Lung microvascular endothelial cell (primary cell): ENCODE measurements around the gene CLEC16A. TPM values are rescaled to one million over a fixed set of nuclear protein-coding genes. Genes with fewer than 3 reads are reported as not detected.
A peak's percentile ranks its signal among the peaks of the same experiment; 100 is the strongest.

ENCODE experiments used
- DNase-seq, 2 donors: peaks; one replicate each; pipeline versions ENCODE4 v3.0.0 to v3.0.0-alpha.2; 2010; ENCODE audit warnings: low read depth in 2 of 2
- total RNA-seq: library from RNA; depleted of rRNA; stranded (reverse); fragments of >200 nt; gene quantifications from 2 replicates; pipeline ENCODE4 v1.2.1, GENCODE V29; 2014

CLEC16A gene
- total RNA-seq, 1 donor from 2014 or later: 23.4 TPM

GRCh38 chr16:11196286-11196828, 252.0 kb downstream of the CLEC16A start:
- no peak for DNase-seq

- no peak for DNase-seq
Observed at GRCh38 chr16:11198375-11198774, 254.0 kb downstream of the CLEC16A start.

- no peak for DNase-seq
Observed at GRCh38 chr16:11198828-11199227, 254.5 kb downstream of the CLEC16A start.

GRCh38 chr16:11200592-11200991, 256.2 kb downstream of the CLEC16A start:
- no peak for DNase-seq

- DNase-seq: peak; percentile 61 to 91
Observed at GRCh38 chr16:11201498-11202259, 257.3 kb downstream of the CLEC16A start.

GRCh38 chr16:11202260-11203091, 258.1 kb downstream of the CLEC16A start:
- no peak for DNase-seq

GRCh38 chr16:11203111-11203623, 258.8 kb downstream of the CLEC16A start:
- no peak for DNase-seq

GRCh38 chr16:11204513-11205047, 260.2 kb downstream of the CLEC16A start:
- no peak for DNase-seq

- no peak for DNase-seq
Observed at GRCh38 chr16:11205065-11205699, 260.8 kb downstream of the CLEC16A start.

GRCh38 chr16:11205754-11206581, 261.6 kb downstream of the CLEC16A start:
- DNase-seq: peak; percentile 37 to 63

GRCh38 chr16:11207646-11208045, 263.3 kb downstream of the CLEC16A start:
- DNase-seq: no peak

GRCh38 chr16:11208916-11209665, 264.7 kb downstream of the CLEC16A start:
- DNase-seq: no peak

GRCh38 chr16:11210260-11210659, 265.9 kb downstream of the CLEC16A start:
- DNase-seq: no peak

GRCh38 chr16:11211061-11211976, 267.0 kb downstream of the CLEC16A start:
- no peak for DNase-seq

GRCh38 chr16:11211977-11212797, 267.8 kb downstream of the CLEC16A start:
- no peak for DNase-seq

- DNase-seq: no peak
Observed at GRCh38 chr16:11212798-11213196, 268.4 kb downstream of the CLEC16A start.

GRCh38 chr16:11213373-11213772, 269.0 kb downstream of the CLEC16A start:
- DNase-seq: no peak

GRCh38 chr16:11213799-11214198, 269.4 kb downstream of the CLEC16A start:
- no peak for DNase-seq
